Mammary epithelial cell (primary cell): Measurements from ENCODE around the gene ACOT7.

ENCODE experiments used
- EZH2 ChIP-seq: IDR thresholded peaks from 2 replicates; pipeline ENCODE4 v1.6.1; 2012; ENCODE audit warnings: low read length, inconsistent platforms, borderline replicate concordance
- TF ChIP-seq, protein P1 (sequence below), 2 donors: IDR thresholded peaks in 1 of 2; conservative IDR thresholded peaks in 1 of 2; 2 replicates each; pipeline ENCODE4 v1.5.1; 2011 to 2012; ENCODE audit warnings: inconsistent platforms in 2 of 2, low read length in 2 of 2, mild to moderate bottlenecking in 2 of 2, control low read depth in 1 of 2, low read depth in 1 of 2; ENCODE audit not compliant: insufficient read depth in 1 of 2; ENCODE audit errors: extremely low read depth in 1 of 2

DNA sequence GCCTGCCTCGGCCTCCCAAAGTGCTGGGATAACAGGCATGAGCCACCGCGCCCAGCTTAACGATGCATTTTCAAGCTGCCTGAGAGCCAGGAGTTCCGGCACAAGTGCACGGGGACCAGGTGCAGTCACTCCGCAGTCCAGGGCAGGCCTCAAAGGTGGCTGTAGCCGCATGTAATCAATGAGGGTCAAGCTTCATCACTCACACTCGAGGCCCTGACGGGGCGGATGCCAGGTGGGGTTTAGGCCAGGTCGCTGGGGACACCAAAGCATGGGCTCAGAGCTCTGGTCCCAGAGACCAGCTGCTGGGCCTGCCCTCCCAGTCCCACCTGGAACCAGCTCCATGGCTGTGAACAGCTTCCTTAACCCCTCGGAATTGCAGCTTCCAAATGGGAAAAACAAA lies 106.5 kb downstream of the ACOT7 start:
- TF ChIP-seq, protein P1, sequence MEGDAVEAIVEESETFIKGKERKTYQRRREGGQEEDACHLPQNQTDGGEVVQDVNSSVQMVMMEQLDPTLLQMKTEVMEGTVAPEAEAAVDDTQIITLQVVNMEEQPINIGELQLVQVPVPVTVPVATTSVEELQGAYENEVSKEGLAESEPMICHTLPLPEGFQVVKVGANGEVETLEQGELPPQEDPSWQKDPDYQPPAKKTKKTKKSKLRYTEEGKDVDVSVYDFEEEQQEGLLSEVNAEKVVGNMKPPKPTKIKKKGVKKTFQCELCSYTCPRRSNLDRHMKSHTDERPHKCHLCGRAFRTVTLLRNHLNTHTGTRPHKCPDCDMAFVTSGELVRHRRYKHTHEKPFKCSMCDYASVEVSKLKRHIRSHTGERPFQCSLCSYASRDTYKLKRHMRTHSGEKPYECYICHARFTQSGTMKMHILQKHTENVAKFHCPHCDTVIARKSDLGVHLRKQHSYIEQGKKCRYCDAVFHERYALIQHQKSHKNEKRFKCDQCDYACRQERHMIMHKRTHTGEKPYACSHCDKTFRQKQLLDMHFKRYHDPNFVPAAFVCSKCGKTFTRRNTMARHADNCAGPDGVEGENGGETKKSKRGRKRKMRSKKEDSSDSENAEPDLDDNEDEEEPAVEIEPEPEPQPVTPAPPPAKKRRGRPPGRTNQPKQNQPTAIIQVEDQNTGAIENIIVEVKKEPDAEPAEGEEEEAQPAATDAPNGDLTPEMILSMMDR (conservative IDR thresholded peaks at IDR 0.05 in 1 of 2, IDR thresholded peaks at IDR 0.05 in 1 of 2; ENCODE audit: extremely low read depth in 1 of 2, insufficient read depth in 1 of 2, low read depth in 1 of 2, low read length in 2 of 2): no peak
- TF ChIP-seq EZH2: no peak
